Activated naive CD4-positive, alpha-beta T cell treated with anti-CD3 and anti-CD28 coated beads, Interleukin-2, amount 50 U/mL, for 24 hours (primary cell): ENCODE data around the gene LAMA5.

Source experiments
- H3K27ac Mint-ChIP-seq: one replicate; pipeline ENCODE4 v1.8.0; 2021; ENCODE audit warnings: mild to moderate bottlenecking, mixed read lengths
- H3K27me3 Mint-ChIP-seq: one replicate; pipeline ENCODE4 v1.8.0; 2021; ENCODE audit warnings: mixed read lengths
- H3K36me3 Mint-ChIP-seq: one replicate; pipeline ENCODE4 v1.8.0; 2021; ENCODE audit warnings: mixed read lengths
- H3K4me1 Mint-ChIP-seq: one replicate; pipeline ENCODE4 v1.8.0; 2021; ENCODE audit warnings: mixed read lengths
- H3K4me3 Mint-ChIP-seq: one replicate; pipeline ENCODE4 v1.8.0; 2021; ENCODE audit warnings: mild to moderate bottlenecking, mixed read lengths
- H3K9me3 Mint-ChIP-seq: one replicate; pipeline ENCODE4 v1.8.0; 2021; ENCODE audit warnings: mixed read lengths

Gene LAMA5

GRCh38 chr20:62327726-62328495 lies 39.2 kb downstream of the LAMA5 start:
- no peaks in the 10 kb centered on the region for H3K4me1 Mint-ChIP-seq
- H3K27ac Mint-ChIP-seq: no peak overlapping the region
- no peak overlapping the region for H3K4me3 Mint-ChIP-seq
- H3K9me3 Mint-ChIP-seq: no peaks in the 10 kb centered on the region
- no peaks in the 10 kb centered on the region for H3K36me3 Mint-ChIP-seq
- H3K27me3 Mint-ChIP-seq: no peaks in the 10 kb centered on the region

GRCh38 chr20:62326959-62327725 lies 40.0 kb downstream of the LAMA5 start:
- no peaks in the 10 kb centered on the region for H3K4me1 Mint-ChIP-seq
- H3K27ac Mint-ChIP-seq: no peak overlapping the region
- H3K9me3 Mint-ChIP-seq: no peaks in the 10 kb centered on the region
- no peak overlapping the region for H3K4me3 Mint-ChIP-seq
- H3K36me3 Mint-ChIP-seq: no peaks in the 10 kb centered on the region
- no peaks in the 10 kb centered on the region for H3K27me3 Mint-ChIP-seq

DNA sequence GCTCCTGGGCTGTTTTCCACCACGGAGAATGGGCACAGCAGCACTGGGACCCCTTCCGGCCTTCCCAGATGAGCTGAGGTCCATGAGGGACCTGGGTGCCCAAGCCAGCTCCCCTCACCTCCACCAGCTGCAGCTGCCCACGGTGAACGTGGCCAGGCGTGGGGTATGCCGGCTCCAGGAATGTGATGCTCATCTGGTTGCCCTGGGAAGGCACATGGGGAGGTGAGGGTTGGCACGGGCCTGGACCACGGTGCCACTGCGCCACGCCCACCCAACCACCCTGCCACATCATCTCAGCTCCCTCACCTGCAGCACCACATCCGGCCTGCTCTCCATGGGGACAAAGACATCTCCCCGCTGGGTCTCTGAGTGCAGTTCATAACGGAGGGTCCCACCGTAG lies 40.6 kb downstream of the LAMA5 start:
- Mint-ChIP-seq H3K9me3 (no peaks in the 10 kb centered on the region), H3K27ac (no peak overlapping the region), H3K4me3 (no peak overlapping the region), H3K27me3 (no peaks in the 10 kb centered on the region), H3K4me1 (no peaks in the 10 kb centered on the region), H3K36me3 (no peaks in the 10 kb centered on the region)

DNA sequence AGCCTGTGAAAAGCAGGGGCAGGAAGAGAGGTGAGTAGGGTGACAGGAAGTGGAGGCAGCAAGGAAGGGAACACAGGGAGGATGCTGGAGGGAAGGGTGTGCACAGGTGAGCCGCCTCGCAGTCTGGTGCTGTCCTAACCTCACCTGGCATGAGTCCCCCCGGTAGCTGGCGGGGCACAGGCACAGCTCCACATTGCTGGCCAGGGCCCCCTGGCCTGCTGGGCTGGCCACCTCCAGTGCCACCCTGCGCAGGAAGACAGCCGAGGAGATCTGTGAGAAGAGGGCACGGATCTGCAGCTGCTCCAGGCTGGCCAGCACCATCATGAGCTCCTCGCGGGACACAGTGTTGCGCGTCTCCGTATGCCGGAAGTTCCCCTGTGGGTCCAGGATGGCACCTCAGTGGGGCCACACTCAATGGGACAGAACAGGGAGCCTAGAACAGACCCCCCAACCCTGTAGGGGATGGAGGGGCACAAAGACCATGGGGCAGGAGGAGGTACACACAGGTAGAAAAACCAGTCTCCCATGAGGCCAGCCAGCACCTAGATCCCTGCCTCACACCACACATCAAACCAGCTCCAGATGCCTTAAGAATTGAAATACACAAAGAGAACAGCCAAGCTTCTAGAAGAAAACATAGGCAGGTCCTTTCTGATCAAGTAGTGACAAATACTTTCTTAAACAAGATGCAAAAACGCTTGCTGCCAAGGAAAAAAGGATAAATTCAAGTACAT lies 41.8 kb downstream of the LAMA5 start:
- Mint-ChIP-seq H3K36me3 (no peaks in the 10 kb centered on the region), H3K27me3 (no peaks in the 10 kb centered on the region), H3K9me3 (no peaks in the 10 kb centered on the region), H3K4me1 (no peaks in the 10 kb centered on the region), H3K27ac (no peak overlapping the region), H3K4me3 (no peak overlapping the region)

GRCh38 chr20:62323980-62324906 lies 42.9 kb downstream of the LAMA5 start:
- Mint-ChIP-seq H3K9me3 (no peaks in the 10 kb centered on the region), H3K27me3 (no peaks in the 10 kb centered on the region), H3K27ac (no peak overlapping the region), H3K36me3 (no peaks in the 10 kb centered on the region), H3K4me3 (no peak overlapping the region), H3K4me1 (no peaks in the 10 kb centered on the region)

GRCh38 chr20:62323146-62323979 lies 43.7 kb downstream of the LAMA5 start:
- Mint-ChIP-seq H3K4me3 (no peak overlapping the region), H3K27ac (no peak overlapping the region), H3K9me3 (no peaks in the 10 kb centered on the region), H3K36me3 (no peaks in the 10 kb centered on the region), H3K4me1 (no peaks in the 10 kb centered on the region), H3K27me3 (no peaks in the 10 kb centered on the region)

- Mint-ChIP-seq H3K4me3 (no peak overlapping the region), H3K27me3 (no peaks in the 10 kb centered on the region), H3K9me3 (no peaks in the 10 kb centered on the region)
These were observed 44.5 kb downstream of the LAMA5 start for GRCh38 chr20:62322492-62323041.

GRCh38 chr20:62321975-62322374 lies 45.1 kb downstream of the LAMA5 start:
- Mint-ChIP-seq H3K27me3 (no peaks in the 10 kb centered on the region), H3K36me3 (no peaks in the 10 kb centered on the region), H3K4me3 (no peak overlapping the region), H3K4me1 (no peaks in the 10 kb centered on the region), H3K27ac (no peak overlapping the region), H3K9me3 (no peaks in the 10 kb centered on the region)

More at GRCh38 chr20:62322492-62323041, 44.5 kb downstream of the LAMA5 start:
- H3K27ac Mint-ChIP-seq: no peak overlapping the region
- no peaks in the 10 kb centered on the region for H3K4me1 Mint-ChIP-seq
- no peaks in the 10 kb centered on the region for H3K36me3 Mint-ChIP-seq

DNA sequence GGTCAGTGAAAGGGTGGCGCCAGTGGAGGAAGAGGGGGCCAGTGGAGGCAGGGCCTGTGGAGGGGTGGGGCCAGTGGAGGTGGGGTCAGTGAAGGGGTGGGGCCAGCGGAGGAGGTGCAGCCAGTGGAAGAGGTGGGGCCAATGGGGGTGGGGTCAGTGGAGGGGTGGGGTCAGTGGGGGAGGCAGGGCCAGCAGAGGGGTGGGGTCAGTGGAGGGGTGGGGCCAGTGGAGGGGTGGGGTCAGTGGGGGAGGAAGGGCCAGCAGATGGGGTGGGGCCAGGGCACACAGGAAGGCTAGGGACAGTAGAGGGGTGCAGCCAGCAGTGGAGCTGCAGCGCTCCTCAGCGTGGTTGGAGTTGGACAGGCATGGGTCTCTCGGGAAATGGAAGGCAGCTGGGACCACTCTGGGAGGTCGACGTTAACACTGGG lies 45.6 kb downstream of the LAMA5 start:
- Mint-ChIP-seq H3K27me3 (no peaks in the 10 kb centered on the region), H3K36me3 (no peaks in the 10 kb centered on the region), H3K9me3 (no peaks in the 10 kb centered on the region), H3K4me3 (no peak overlapping the region), H3K4me1 (no peaks in the 10 kb centered on the region), H3K27ac (no peak overlapping the region)

DNA sequence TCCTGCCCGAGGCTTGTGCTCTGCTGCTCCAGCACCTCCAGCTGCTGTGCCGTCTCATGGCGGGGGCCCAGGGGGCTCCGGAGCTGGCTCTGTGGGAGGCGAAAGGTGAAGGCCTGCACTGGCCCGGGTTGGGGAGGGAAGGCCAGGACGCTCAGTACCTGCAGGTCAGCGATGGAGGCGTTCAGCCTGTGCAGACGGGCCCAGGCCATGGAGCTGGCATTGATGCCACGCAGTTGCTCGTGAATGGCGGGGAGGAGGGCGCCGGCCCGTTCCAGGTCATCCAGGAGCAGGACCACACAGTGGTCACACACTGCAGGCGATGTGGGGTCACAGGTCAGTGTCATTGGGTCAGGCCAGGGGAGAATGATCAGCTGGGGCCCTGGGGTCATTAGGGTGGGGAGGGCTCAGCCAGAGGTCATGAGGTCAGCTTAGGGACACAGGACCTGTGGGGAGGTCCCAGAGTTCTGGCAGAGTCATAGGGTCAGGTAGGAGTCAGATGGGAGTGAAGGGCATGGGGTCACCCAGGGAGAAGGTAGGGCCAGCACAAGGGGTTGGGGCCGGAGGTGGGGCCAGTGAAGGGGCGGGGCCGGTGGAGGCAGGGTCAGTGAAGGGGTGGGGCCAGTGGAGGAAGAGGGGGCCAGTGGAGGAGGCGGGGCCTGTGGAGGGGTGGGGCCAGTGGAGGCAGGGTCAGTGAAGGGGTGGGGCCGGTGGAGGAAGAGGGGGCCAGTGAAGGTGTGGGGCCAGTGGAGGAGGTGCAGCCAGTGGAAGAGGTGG lies 46.3 kb downstream of the LAMA5 start:
- Mint-ChIP-seq H3K9me3 (no peaks in the 10 kb centered on the region), H3K4me1 (no peaks in the 10 kb centered on the region), H3K4me3 (no peak overlapping the region), H3K36me3 (no peaks in the 10 kb centered on the region), H3K27me3 (no peaks in the 10 kb centered on the region), H3K27ac (no peak overlapping the region)

DNA sequence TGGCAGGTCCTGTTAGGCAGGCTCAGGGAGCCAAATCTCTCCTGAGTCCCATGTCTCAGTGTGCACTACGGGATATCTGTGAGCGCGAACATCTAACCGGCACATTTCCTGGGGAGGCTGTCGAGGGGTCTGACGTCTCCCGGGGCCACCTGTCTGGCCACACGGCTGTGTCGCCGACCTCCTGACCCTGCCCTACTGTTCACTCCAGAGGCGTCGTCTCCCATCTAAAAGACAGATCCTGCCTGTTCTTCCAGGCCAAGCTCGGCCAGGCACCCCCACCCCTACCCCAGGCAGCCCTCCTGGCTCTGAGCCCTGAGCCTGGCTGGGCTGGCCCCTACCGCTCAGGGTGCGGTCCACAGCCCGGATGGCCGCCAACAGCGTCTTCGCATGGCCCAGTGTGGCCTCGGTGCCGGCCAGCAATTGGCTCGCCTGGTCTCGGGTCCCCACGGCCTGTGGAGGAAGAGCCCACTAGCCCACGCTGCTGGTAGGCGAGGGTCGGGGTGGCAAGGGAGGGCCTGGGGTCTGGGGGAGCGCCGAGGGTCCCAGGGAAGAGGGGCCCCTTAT lies 47.7 kb downstream of the LAMA5 start:
- no peaks in the 10 kb centered on the region for H3K36me3 Mint-ChIP-seq

GRCh38 chr20:62318400-62319345 lies 48.4 kb downstream of the LAMA5 start:
- Mint-ChIP-seq H3K4me3 (no peak overlapping the region), H3K9me3 (no peaks in the 10 kb centered on the region), H3K27ac (peak overlapping the region; percentile 41), H3K36me3 (no peaks in the 10 kb centered on the region), H3K4me1 (no peaks in the 10 kb centered on the region), H3K27me3 (no peaks in the 10 kb centered on the region)

More for the DNA sequence above, 47.7 kb downstream of the LAMA5 start:
- H3K27me3 Mint-ChIP-seq: no peaks in the 10 kb centered on the region
- no peaks in the 10 kb centered on the region for H3K4me1 Mint-ChIP-seq
- H3K27ac Mint-ChIP-seq: peak overlapping the region; percentile 41
- H3K9me3 Mint-ChIP-seq: no peaks in the 10 kb centered on the region
- H3K4me3 Mint-ChIP-seq: no peak overlapping the region
